ENCODE data around the gene CDAN1. TPM values are rescaled to one million over a fixed set of nuclear protein-coding genes. Genes with fewer than 3 reads are reported as not detected.
A peak's percentile ranks its signal among the peaks of the same experiment; 100 is the strongest.

The CDAN1 gene
- total RNA-seq, 1 experiment from 2014 or later = 15.9 TPM

- Histone ChIP-seq H3K36me3 (replicated peaks; ENCODE audit: control insufficient read depth, insufficient read depth, low read length) (no peaks in the 10 kb centered on the region), H3K4me3 (ENCODE audit: insufficient read depth, low read depth, low read length) (no peak overlapping the region), H3K27me3 (ENCODE audit: control insufficient read depth, insufficient read depth, low read length) (no peaks in the 10 kb centered on the region)
- no peak for DNase-seq
Observed at GRCh38 chr15:42707068-42707467, 29.9 kb downstream of the CDAN1 start.

GRCh38 chr15:42705336-42705735 is 31.6 kb downstream of the CDAN1 start:
- Histone ChIP-seq H3K4me3 (ENCODE audit: insufficient read depth, low read depth, low read length) (no peak overlapping the region), H3K36me3 (replicated peaks; ENCODE audit: control insufficient read depth, insufficient read depth, low read length) (no peaks in the 10 kb centered on the region), H3K27me3 (ENCODE audit: control insufficient read depth, insufficient read depth, low read length) (no peaks in the 10 kb centered on the region)
- no peak for DNase-seq

- DNase-seq = peak; percentile 77
- Histone ChIP-seq H3K4me3 (ENCODE audit: insufficient read depth, low read depth, low read length) (no peak overlapping the region), H3K36me3 (replicated peaks; ENCODE audit: control insufficient read depth, insufficient read depth, low read length) (no peaks in the 10 kb centered on the region), H3K27me3 (ENCODE audit: control insufficient read depth, insufficient read depth, low read length) (no peaks in the 10 kb centered on the region)
Observed at GRCh38 chr15:42704492-42704926, 32.4 kb downstream of the CDAN1 start.

- DNase-seq = no peak
- no peaks in the 10 kb centered on the region for H3K27me3 ChIP-seq (ENCODE audit: control insufficient read depth, insufficient read depth, low read length)
- H3K4me3 ChIP-seq (ENCODE audit: insufficient read depth, low read depth, low read length) = no peak overlapping the region
- peaks cover 1% of the 10 kb centered on the region; the same call in 1 of the 2 replicates for H3K36me3 ChIP-seq (replicated peaks; ENCODE audit: control insufficient read depth, insufficient read depth, low read length)
Observed at GRCh38 chr15:42696626-42697025, 40.3 kb downstream of the CDAN1 start.

- Histone ChIP-seq H3K4me3 (ENCODE audit: insufficient read depth, low read depth, low read length) (no peak overlapping the region), H3K27me3 (ENCODE audit: control insufficient read depth, insufficient read depth, low read length) (no peaks in the 10 kb centered on the region), H3K36me3 (replicated peaks; ENCODE audit: control insufficient read depth, insufficient read depth, low read length) (peaks cover 1% of the 10 kb centered on the region)
- DNase-seq = no peak
Observed at GRCh38 chr15:42695527-42696071, 41.3 kb downstream of the CDAN1 start.

GRCh38 chr15:42694398-42694797 is 42.5 kb downstream of the CDAN1 start:
- DNase-seq = no peak
- H3K36me3 ChIP-seq (replicated peaks; ENCODE audit: control insufficient read depth, insufficient read depth, low read length) = peaks cover 1% of the 10 kb centered on the region
- H3K27me3 ChIP-seq (ENCODE audit: control insufficient read depth, insufficient read depth, low read length) = no peaks in the 10 kb centered on the region
- no peak overlapping the region for H3K4me3 ChIP-seq (ENCODE audit: insufficient read depth, low read depth, low read length)

GRCh38 chr15:42693942-42694341 is 43.0 kb downstream of the CDAN1 start:
- H3K36me3 ChIP-seq (replicated peaks; ENCODE audit: control insufficient read depth, insufficient read depth, low read length) = peaks cover 1% of the 10 kb centered on the region
- no peaks in the 10 kb centered on the region for H3K27me3 ChIP-seq (ENCODE audit: control insufficient read depth, insufficient read depth, low read length)
- no peak overlapping the region for H3K4me3 ChIP-seq (ENCODE audit: insufficient read depth, low read depth, low read length)
- DNase-seq = no peak

- peaks cover 1% of the 10 kb centered on the region for H3K36me3 ChIP-seq (replicated peaks; ENCODE audit: control insufficient read depth, insufficient read depth, low read length)
- no peak for DNase-seq
- no peaks in the 10 kb centered on the region for H3K27me3 ChIP-seq (ENCODE audit: control insufficient read depth, insufficient read depth, low read length)
- H3K4me3 ChIP-seq (ENCODE audit: insufficient read depth, low read depth, low read length) = no peak overlapping the region
Observed at GRCh38 chr15:42693496-42693895, 43.4 kb downstream of the CDAN1 start.

- peaks cover 1% of the 10 kb centered on the region for H3K36me3 ChIP-seq (replicated peaks; ENCODE audit: control insufficient read depth, insufficient read depth, low read length)
- H3K27me3 ChIP-seq (ENCODE audit: control insufficient read depth, insufficient read depth, low read length) = no peaks in the 10 kb centered on the region
- DNase-seq = no peak
- H3K4me3 ChIP-seq (ENCODE audit: insufficient read depth, low read depth, low read length) = no peak overlapping the region
Observed at GRCh38 chr15:42692997-42693396, 43.9 kb downstream of the CDAN1 start.

GRCh38 chr15:42692536-42692935 is 44.4 kb downstream of the CDAN1 start:
- Histone ChIP-seq H3K4me3 (ENCODE audit: insufficient read depth, low read depth, low read length) (no peak overlapping the region), H3K36me3 (replicated peaks; ENCODE audit: control insufficient read depth, insufficient read depth, low read length) (peaks cover 1% of the 10 kb centered on the region), H3K27me3 (ENCODE audit: control insufficient read depth, insufficient read depth, low read length) (no peaks in the 10 kb centered on the region)
- DNase-seq = no peak

- H3K4me3 ChIP-seq (ENCODE audit: insufficient read depth, low read depth, low read length) = no peak overlapping the region
- H3K36me3 ChIP-seq (replicated peaks; ENCODE audit: control insufficient read depth, insufficient read depth, low read length) = peaks cover 1% of the 10 kb centered on the region
- H3K27me3 ChIP-seq (ENCODE audit: control insufficient read depth, insufficient read depth, low read length) = no peaks in the 10 kb centered on the region
- no peak for DNase-seq
Observed at GRCh38 chr15:42691770-42692169, 45.2 kb downstream of the CDAN1 start.

GRCh38 chr15:42691308-42691707 is 45.6 kb downstream of the CDAN1 start:
- Histone ChIP-seq H3K27me3 (ENCODE audit: control insufficient read depth, insufficient read depth, low read length) (no peaks in the 10 kb centered on the region), H3K4me3 (ENCODE audit: insufficient read depth, low read depth, low read length) (no peak overlapping the region), H3K36me3 (replicated peaks; ENCODE audit: control insufficient read depth, insufficient read depth, low read length) (peaks cover 1% of the 10 kb centered on the region)
- no peak for DNase-seq

- no peaks in the 10 kb centered on the region; the same call in none of the 2 replicates for H3K36me3 ChIP-seq (replicated peaks; ENCODE audit: control insufficient read depth, insufficient read depth, low read length)
- DNase-seq = no peak
- H3K27me3 ChIP-seq (ENCODE audit: control insufficient read depth, insufficient read depth, low read length) = no peaks in the 10 kb centered on the region
- no peak overlapping the region for H3K4me3 ChIP-seq (ENCODE audit: insufficient read depth, low read depth, low read length)
Observed at GRCh38 chr15:42688301-42688700, 48.6 kb downstream of the CDAN1 start.

GRCh38 chr15:42687740-42688139 is 49.2 kb downstream of the CDAN1 start:
- Histone ChIP-seq H3K4me3 (ENCODE audit: insufficient read depth, low read depth, low read length) (no peak overlapping the region), H3K36me3 (replicated peaks; ENCODE audit: control insufficient read depth, insufficient read depth, low read length) (no peaks in the 10 kb centered on the region; the same call in none of the 2 replicates), H3K27me3 (ENCODE audit: control insufficient read depth, insufficient read depth, low read length) (no peaks in the 10 kb centered on the region)
- DNase-seq = no peak

GRCh38 chr15:42686281-42686680 is 50.6 kb downstream of the CDAN1 start:
- Histone ChIP-seq H3K36me3 (replicated peaks; ENCODE audit: control insufficient read depth, insufficient read depth, low read length) (peaks cover 2% of the 10 kb centered on the region), H3K4me3 (ENCODE audit: insufficient read depth, low read depth, low read length) (no peak overlapping the region), H3K27me3 (ENCODE audit: control insufficient read depth, insufficient read depth, low read length) (no peaks in the 10 kb centered on the region)
- no peak for DNase-seq

- DNase-seq = no peak
- H3K36me3 ChIP-seq (replicated peaks; ENCODE audit: control insufficient read depth, insufficient read depth, low read length) = peaks cover 3% of the 10 kb centered on the region
- no peak overlapping the region for H3K4me3 ChIP-seq (ENCODE audit: insufficient read depth, low read depth, low read length)
- no peaks in the 10 kb centered on the region for H3K27me3 ChIP-seq (ENCODE audit: control insufficient read depth, insufficient read depth, low read length)
Observed at GRCh38 chr15:42681119-42681518, 55.8 kb downstream of the CDAN1 start.

All from H7 (cell line).